Measurements from ENCODE around the gene DUSP3. TPM values are rescaled to one million over a fixed set of nuclear protein-coding genes. Genes with fewer than 3 reads are reported as not detected.

DUSP3 gene
- total and polyA plus RNA-seq, 4 donors: 40.3 to 49.0 (median 41.5) TPM

Other genes starting within 250 kb of the DUSP3 start
- gene ETV4, start 232.6 kb downstream of the DUSP3 start, total RNA-seq: 1 to 10 TPM; 2.7 to 4.7 TPM
- 10 to 100 TPM; 23.1 to 27.2 TPM for gene ETV4, start 232.6 kb downstream of the DUSP3 start, polyA plus RNA-seq (ENCODE audit: insufficient read length in 2 of 2)
- gene MEOX1, start 117.1 kb downstream of the DUSP3 start, total RNA-seq: 1 to 10 TPM; 2.3 TPM
- 1 to 10 TPM in 1 of 2 donors, under 1 TPM in 1; 0.35 to 1.2 TPM for gene MEOX1, start 117.1 kb downstream of the DUSP3 start, polyA plus RNA-seq (ENCODE audit: insufficient read length in 2 of 2)
- gene SOST, start 20.2 kb downstream of the DUSP3 start, total RNA-seq: under 1 TPM; 0.17 to 0.50 TPM
- 1 to 10 TPM in 1 of 2 donors, under 1 TPM in 1; 0.67 to 1.5 TPM for gene SOST, start 20.2 kb downstream of the DUSP3 start, polyA plus RNA-seq (ENCODE audit: insufficient read length in 2 of 2)
- under 1 TPM in 1 of 2 donors, not detected in 1; 0.10 TPM for gene CFAP97D1, start 1.5 kb upstream of the DUSP3 start, total RNA-seq
- under 1 TPM; 0.12 to 0.16 TPM for gene CFAP97D1, start 1.5 kb upstream of the DUSP3 start, polyA plus RNA-seq (ENCODE audit: insufficient read length in 2 of 2)
- 10 to 100 TPM; 15.9 to 30.2 TPM for gene MPP3, start 54.2 kb upstream of the DUSP3 start, total RNA-seq
- 10 to 100 TPM; 32.3 to 41.5 TPM for gene MPP3, start 54.2 kb upstream of the DUSP3 start, polyA plus RNA-seq (ENCODE audit: insufficient read length in 2 of 2)
- under 1 TPM; 0.39 to 0.40 TPM for gene CD300LG, start 68.2 kb upstream of the DUSP3 start, total RNA-seq
- under 1 TPM; 0.40 to 0.69 TPM for gene CD300LG, start 68.2 kb upstream of the DUSP3 start, polyA plus RNA-seq (ENCODE audit: insufficient read length in 2 of 2)
- 10 to 100 TPM; 12.1 to 24.1 TPM for gene MPP2, start 128.6 kb upstream of the DUSP3 start, total RNA-seq
- gene MPP2, start 128.6 kb upstream of the DUSP3 start, polyA plus RNA-seq (ENCODE audit: insufficient read length in 2 of 2): 10 to 100 TPM; 38.3 to 43.4 TPM
- gene PPY, start 163.5 kb upstream of the DUSP3 start, total RNA-seq: not detected
- not detected for gene PPY, start 163.5 kb upstream of the DUSP3 start, polyA plus RNA-seq (ENCODE audit: insufficient read length in 2 of 2)
- not detected for gene PYY, start 175.0 kb upstream of the DUSP3 start, total RNA-seq
- gene PYY, start 175.0 kb upstream of the DUSP3 start, polyA plus RNA-seq (ENCODE audit: insufficient read length in 2 of 2): under 1 TPM in 1 of 2 donors, not detected in 1; 0.68 TPM
- gene NAGS, start 225.6 kb upstream of the DUSP3 start, total RNA-seq: 1 to 10 TPM; 1.6 to 3.5 TPM
- gene NAGS, start 225.6 kb upstream of the DUSP3 start, polyA plus RNA-seq (ENCODE audit: insufficient read length in 2 of 2): 1 to 10 TPM; 1.4 to 2.0 TPM
- gene TMEM101, start 236.0 kb upstream of the DUSP3 start, total RNA-seq: 10 to 100 TPM; 26.4 to 47.4 TPM
- 10 to 100 TPM; 21.1 to 29.7 TPM for gene TMEM101, start 236.0 kb upstream of the DUSP3 start, polyA plus RNA-seq (ENCODE audit: insufficient read length in 2 of 2)

Data from spinal cord (tissue), 4 donors.